Globus pallidus (tissue), 1 donor: ENCODE data around the gene EHD4.

Experiments
- DNase-seq: peaks from one replicate; pipeline ENCODE4 v3.0.0-alpha.2; 2015; ENCODE audit warnings: low spot score

The EHD4 gene

GRCh38 chr15:41957021-41957897 is 15.1 kb downstream of the EHD4 start:
- DNase-seq = no peak

DNA sequence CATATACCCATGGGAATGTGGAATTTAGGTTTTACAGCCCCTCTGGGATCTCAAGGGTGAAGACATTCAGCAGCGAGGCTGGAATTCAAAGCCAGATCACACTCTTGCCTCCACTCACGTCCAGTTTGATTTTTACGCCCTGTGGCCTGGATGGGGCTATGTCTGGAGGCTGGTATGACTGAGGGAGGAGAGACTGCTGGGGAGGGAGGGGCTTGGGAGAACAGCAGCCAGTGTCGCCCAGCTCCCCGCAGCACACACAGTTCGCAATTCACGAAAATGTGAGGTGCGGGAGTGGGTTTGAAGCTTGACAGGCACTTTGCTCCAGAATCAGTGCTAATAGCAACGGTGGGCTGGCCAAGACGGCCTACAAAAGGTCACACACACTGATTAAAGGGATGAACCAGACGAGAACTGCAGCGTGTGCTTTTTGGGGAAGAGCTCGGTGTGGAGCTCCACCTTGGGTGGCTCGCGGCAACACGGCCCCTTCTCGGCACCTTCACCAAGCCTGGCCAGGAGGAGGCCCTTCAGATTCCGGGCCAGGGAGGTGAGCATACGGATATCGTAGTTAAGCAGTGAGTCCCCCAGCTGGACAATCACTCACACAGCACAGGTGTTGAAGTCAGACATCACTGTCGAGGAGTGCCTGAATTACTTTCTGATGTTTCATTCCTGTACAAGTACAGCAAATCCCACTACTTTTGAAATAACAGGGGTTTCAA is 16.4 kb downstream of the EHD4 start:
- no peak for DNase-seq

DNA sequence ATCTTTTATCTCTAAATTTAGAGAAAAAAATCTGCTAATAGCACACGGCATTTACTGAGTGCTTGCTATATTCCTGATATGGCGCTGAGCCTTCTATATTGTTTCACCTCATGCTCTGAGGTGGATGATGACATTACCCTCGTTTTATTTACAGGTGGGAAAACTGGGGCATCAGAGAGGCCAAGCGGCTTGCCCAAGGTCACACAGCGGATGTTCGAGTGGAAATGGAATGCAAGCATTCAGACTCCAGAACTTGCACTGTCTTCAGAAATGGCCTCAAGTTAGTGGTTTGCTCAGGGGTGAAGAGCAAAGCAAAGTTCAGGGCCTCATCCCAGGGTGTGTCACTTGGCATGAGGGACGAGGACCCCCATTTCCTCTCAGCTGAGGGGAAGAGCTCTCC is 17.3 kb downstream of the EHD4 start:
- no peak for DNase-seq

- DNase-seq = no peak
These were observed 18.3 kb downstream of the EHD4 start for GRCh38 chr15:41954036-41954435.

- no peak for DNase-seq
These were observed 20.3 kb downstream of the EHD4 start for GRCh38 chr15:41952013-41952563.

DNA sequence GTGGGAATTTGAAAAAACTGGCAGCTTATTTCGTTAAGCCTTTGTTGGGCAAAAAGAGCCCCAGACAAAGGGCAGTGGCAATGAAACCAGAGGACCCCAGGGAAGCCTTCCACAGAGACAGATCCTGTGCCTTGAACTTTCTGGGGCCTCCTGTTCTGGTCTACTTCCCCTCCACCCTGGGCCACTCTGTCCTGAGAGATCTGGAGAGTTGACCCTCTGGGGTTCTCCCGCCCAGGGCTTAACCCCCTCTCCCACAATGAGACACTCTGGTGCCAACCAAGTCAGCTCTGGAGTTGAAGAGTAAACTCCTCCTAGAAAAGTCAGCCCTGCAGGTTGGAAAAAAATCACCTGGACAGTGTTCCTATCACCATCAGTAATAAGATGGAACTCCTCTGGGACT is 20.8 kb downstream of the EHD4 start:
- no peak for DNase-seq

- no peak for DNase-seq
These were observed 21.9 kb downstream of the EHD4 start for GRCh38 chr15:41950489-41950888.

- DNase-seq = no peak
These were observed 22.3 kb downstream of the EHD4 start for GRCh38 chr15:41950127-41950483.

- no peak for DNase-seq
These were observed 22.8 kb downstream of the EHD4 start for GRCh38 chr15:41949401-41950126.

DNA sequence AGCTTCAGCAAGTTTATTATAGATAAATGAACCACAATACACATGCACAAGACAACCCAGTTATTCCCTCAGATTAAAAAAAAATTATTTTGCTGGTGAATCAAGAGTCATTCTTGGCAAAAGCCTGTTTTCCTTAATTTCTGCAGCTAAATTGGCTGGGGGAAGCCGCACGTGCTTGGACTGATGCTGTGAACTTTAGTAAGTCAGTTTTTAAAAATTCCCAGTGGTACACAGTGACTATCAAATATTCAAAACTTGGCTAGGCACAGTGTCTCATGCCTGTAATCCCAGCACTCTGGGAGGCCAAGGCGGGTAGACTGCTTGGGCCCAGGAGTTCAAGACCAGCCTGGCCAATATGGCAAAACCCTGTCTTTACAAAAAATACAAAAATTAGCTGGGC is 23.9 kb downstream of the EHD4 start:
- no peak for DNase-seq

- no peak for DNase-seq
These were observed 25.4 kb downstream of the EHD4 start for GRCh38 chr15:41946970-41947369.

- no peak for DNase-seq
These were observed 26.6 kb downstream of the EHD4 start for GRCh38 chr15:41945731-41946130.

DNA sequence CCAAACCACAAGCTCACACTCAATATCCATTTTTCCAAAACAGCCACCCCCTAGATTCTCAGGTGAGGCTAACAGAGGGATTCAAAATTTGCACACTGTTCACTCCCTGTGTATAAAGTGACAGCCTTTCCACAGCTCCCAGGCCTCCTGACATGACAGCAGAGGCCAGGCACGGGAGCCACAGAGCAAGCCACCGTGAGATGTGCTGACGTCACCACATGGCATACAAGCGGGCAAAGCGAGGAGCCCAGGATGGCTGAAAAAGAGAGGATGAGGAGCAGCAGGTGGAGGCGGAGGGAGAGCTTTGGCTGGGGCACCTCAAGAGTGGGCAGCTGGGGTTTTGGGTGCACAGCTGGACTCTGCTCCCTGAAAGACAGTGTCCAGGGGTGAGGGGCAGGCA is 27.1 kb downstream of the EHD4 start:
- no peak for DNase-seq

DNA sequence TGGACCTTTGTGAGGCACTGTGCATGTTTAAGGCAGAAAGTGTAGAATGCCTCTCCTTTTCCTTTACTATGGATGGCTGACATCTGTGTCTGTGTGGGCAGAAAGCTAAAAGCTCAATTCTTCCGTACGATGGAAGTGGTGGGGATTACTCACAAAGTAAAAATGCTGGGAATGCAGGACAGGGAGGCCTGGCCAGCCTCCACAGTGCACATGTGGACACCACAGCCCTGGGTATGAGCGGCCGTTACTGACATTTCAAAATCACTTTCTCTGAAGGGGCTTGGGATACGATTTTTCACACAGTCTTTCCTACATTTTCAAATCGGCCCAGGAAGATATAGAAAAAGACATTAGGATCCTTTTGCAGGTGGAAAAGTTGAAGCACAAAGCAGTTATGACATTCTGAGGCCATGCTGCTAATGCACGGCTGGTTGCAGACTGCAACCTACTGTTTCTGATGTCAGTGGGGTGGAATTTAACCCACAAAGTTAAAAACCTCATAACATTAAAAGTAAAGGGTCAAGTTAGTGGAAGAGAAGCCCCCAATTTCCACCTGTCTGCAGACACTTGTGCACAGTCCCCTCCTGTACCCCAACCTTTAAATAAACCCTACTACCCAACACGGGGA is 27.9 kb downstream of the EHD4 start:
- DNase-seq = no peak

DNA sequence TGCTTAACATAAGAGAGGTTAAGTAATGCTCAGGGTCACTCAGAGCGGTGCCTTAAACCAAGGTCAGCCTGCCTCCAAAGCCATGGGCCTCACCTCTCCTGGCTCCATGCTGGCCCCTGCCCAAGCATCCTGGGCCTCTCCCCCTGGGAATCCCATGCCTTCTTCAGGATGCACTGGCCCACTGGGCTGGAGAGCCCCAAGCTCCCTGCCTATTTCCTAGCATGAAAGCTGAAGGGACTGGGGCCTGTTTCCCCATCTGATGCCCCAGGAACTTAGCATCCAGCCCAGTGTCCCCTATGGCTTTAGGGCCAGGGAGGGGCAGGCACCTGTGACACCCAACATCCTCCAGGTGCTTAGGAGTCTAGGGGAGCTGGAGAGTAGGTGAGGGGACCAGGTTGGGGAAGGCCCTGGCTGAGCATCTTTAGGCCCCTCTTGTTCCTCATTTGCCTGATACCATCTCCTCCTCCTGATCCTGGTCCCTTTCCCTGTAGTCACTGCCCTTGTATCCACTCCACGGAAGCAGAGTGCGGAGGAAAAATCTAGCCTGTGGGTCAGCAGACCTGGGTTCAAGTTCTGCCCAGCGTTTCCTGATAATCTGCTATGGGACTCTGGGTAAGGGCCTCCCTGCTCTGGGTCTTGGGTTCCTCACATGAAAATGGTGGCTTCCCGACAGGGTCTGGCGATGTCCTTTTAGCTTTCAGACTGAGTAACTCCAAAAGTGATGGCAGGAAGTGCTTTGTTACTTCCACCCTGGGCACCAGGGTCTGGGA is 28.6 kb downstream of the EHD4 start:
- no peak for DNase-seq

- no peak for DNase-seq
These were observed 29.5 kb downstream of the EHD4 start for GRCh38 chr15:41942886-41943285.

GRCh38 chr15:41941644-41942415 is 30.5 kb downstream of the EHD4 start:
- DNase-seq = no peak

- no peak for DNase-seq
These were observed 31.9 kb downstream of the EHD4 start for GRCh38 chr15:41940441-41940857.

DNA sequence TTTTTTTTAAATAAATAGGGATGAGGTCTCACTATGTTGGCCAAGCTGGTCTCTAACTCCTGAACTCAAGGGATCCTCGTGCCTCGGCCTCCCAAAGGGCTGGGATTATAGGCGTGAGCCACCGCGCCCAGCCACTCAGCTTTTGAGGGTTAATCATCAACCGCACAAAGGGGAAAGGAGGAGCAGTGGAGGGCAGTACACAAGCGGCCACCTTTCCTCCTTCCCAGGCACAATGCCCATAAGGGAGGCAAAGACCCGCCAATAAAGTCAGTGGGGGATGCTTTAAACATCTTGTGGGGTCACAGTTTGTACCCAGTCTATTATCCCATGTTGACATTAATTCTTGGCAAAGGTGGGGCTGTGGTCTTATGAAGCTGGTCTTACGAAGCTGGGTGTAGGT is 32.4 kb downstream of the EHD4 start:
- DNase-seq = no peak

GRCh38 chr15:41937568-41937923 is 34.8 kb downstream of the EHD4 start:
- DNase-seq = no peak
